OCI-LY3 (cell line): Measurements from ENCODE around the gene CBFA2T2.
"Not testable (repeated sequence)": the region's sequence is repeated elsewhere in the genome, so short reads cannot be mapped to it uniquely, and the experiment has no call there.

ENCODE experiments used
- H2AFZ ChIP-seq: fragments of 200-600, 300-600 bp; shearing (Covaris generic); 2 replicates; pipeline ENCODE4 v1.6.0; 2014; ENCODE audit warnings: antibody characterized with exemption, low read depth, low read length
- H3K27ac ChIP-seq: fragments of 200-600, 300-600 bp; sonication (generic); 2 replicates; pipeline ENCODE4 v1.5.1; 2014; ENCODE audit warnings: mild to moderate bottlenecking, low read length, moderate library complexity, mixed read lengths
- H3K27me3 ChIP-seq: fragments of 200-600, 300-600 bp; sonication (generic); 2 replicates; pipeline ENCODE4 v1.6.1; 2014; ENCODE audit warnings: low read depth, low read length, mixed read lengths
- H3K36me3 ChIP-seq: fragments of 200-600, 300-600 bp; sonication (generic); replicated peaks from 2 replicates; pipeline ENCODE3; 2014; ENCODE audit warnings: low read depth, low read length, mixed read lengths
- H3K4me1 ChIP-seq: fragments of 300-600, 200-600 bp; sonication (generic); 2 replicates; pipeline ENCODE4 v1.6.1; 2014; ENCODE audit warnings: low read length, mixed read lengths
- H3K4me2 ChIP-seq: fragments of 200-600, 300-600 bp; sonication (generic); 2 replicates; pipeline ENCODE4 v1.6.1; 2014; ENCODE audit warnings: low read length, mixed read lengths
- H3K4me3 ChIP-seq: fragments of 300-600, 200-600 bp; sonication (generic); 2 replicates; pipeline ENCODE4 v1.5.1; 2014; ENCODE audit warnings: antibody characterized with exemption, mild to moderate bottlenecking, low read length, moderate library complexity
- H3K79me2 ChIP-seq: fragments of 300-600, 200-600 bp; shearing (Covaris generic); 2 replicates; pipeline ENCODE4 v1.6.1; 2014; ENCODE audit warnings: mild to moderate bottlenecking, low read length, mixed read lengths
- H3K9ac ChIP-seq: fragments of 300-600, 200-600 bp; shearing (Covaris generic); 2 replicates; pipeline ENCODE4 v1.6.0; 2014; ENCODE audit warnings: mild to moderate bottlenecking, low read length, moderate library complexity
- H3K9me3 ChIP-seq: fragments of 200-600, 300-600 bp; shearing (Covaris generic); 2 replicates; pipeline ENCODE4 v1.6.1; 2014; ENCODE audit warnings: low read length, mixed read lengths; ENCODE audit not compliant: insufficient read depth
- H4K20me1 ChIP-seq: fragments of 200-600, 300-600 bp; sonication (generic); 2 replicates; pipeline ENCODE4 v1.6.1; 2016; ENCODE audit warnings: low read length, mixed read lengths; ENCODE audit not compliant: insufficient read depth
- CTCF ChIP-seq: fragments of 200-600, 300-600 bp; sonication (generic); IDR thresholded peaks from 2 replicates; pipeline ENCODE4 v1.5.1; 2014; ENCODE audit warnings: antibody characterized with exemption, low read length, low read depth
- EZH2phosphoT487 ChIP-seq: fragments of 200-600 bp; shearing (Covaris generic); IDR thresholded peaks from 2 replicates; pipeline ENCODE4 v1.6.1; 2018; ENCODE audit warnings: antibody characterized with exemption, mixed run types, low read depth

CBFA2T2 gene

GRCh38 chr20:33445881-33446625, 43.8 kb upstream of the CBFA2T2 start:
- no peaks in the 10 kb centered on the region for H3K79me2 ChIP-seq
- no peak overlapping the region for H3K9ac ChIP-seq
- peaks cover 10% of the 10 kb centered on the region; the same call in 1 of the 2 replicates for H3K27me3 ChIP-seq
- no peak overlapping the region for H2AFZ ChIP-seq
- H3K4me3 ChIP-seq = no peak overlapping the region
- no peak for TF ChIP-seq CTCF
- no peak for TF ChIP-seq EZH2phosphoT487
- H4K20me1 ChIP-seq = no peaks in the 10 kb centered on the region
- H3K9me3 ChIP-seq = no peaks in the 10 kb centered on the region
- peaks cover 20% of the 10 kb centered on the region for H3K4me1 ChIP-seq
- H3K4me2 ChIP-seq = no peak overlapping the region
- H3K27ac ChIP-seq = no peak overlapping the region
- H3K36me3 ChIP-seq = no peaks in the 10 kb centered on the region

DNA sequence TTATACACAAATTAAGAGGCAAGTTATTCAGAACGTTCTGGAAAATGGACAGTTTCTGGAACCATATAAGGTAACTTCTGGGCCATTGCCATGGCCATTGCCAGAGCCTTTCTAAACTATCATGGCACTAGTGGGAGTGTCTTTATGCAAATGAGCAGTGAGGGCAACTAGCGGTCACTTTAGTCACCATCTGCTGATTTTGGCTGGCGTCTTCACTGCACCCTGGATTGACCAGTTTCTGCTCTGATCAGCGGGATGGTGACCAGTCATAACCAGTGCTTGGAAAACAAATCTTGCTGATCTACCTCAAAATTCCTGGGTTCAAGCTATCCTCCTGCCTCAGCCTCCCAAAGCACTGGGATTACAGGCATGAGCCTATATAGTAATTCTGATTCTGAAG, 39.0 kb upstream of the CBFA2T2 start:
- Histone ChIP-seq H3K9me3 (no peaks in the 10 kb centered on the region), H2AFZ (no peak overlapping the region), H3K27ac (no peak overlapping the region), H4K20me1 (no peaks in the 10 kb centered on the region), H3K79me2 (no peaks in the 10 kb centered on the region), H3K36me3 (no peaks in the 10 kb centered on the region), H3K4me3 (no peak overlapping the region), H3K4me2 (no peak overlapping the region), H3K4me1 (no peaks in the 10 kb centered on the region), H3K9ac (no peak overlapping the region), H3K27me3 (no peaks in the 10 kb centered on the region)
- TF ChIP-seq EZH2phosphoT487 = no peak
- TF ChIP-seq CTCF = no peak

DNA sequence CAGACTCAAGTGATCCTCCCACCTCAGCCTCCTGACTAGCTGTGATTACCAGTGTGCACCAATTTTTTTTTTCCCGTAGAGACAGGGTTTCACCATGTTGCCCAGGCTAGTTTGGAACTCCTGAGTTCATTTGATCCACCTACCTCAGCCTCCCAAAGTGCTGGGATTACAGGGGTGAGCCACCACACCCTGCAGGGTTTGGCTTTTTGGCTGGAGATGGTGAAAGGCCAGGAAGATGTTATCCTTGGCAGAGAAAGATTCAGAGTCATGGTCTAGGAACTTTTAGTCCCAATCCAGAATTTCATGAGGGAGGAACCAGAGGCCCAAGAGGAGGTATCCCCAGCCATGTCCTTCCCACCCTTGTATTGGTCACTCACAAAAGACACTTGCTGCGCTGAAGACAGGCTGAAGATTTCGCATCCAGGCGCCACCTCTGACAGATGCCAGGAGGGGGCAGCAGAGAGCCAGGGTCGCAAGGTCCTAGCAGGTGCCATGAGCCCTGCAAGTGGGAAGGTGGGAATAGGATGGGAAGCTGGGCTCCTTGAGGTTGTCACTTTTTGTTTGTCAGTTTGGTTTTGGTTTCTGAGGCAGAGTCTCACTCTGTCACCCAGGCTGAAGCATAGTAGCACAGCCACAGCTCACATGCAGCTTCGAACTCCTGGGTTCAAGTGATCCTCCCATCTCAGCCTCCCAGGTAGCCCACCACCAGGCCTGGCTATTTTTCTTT, 32.8 kb upstream of the CBFA2T2 start:
- peak; percentile 98 for TF ChIP-seq CTCF
- not testable (repeated sequence) for H4K20me1 ChIP-seq, H3K4me2 ChIP-seq, H3K4me3 ChIP-seq, H3K79me2 ChIP-seq, H3K9me3 ChIP-seq, H3K27ac ChIP-seq, H3K27me3 ChIP-seq, H3K4me1 ChIP-seq, H3K9ac ChIP-seq, H3K36me3 ChIP-seq, H2AFZ ChIP-seq

DNA sequence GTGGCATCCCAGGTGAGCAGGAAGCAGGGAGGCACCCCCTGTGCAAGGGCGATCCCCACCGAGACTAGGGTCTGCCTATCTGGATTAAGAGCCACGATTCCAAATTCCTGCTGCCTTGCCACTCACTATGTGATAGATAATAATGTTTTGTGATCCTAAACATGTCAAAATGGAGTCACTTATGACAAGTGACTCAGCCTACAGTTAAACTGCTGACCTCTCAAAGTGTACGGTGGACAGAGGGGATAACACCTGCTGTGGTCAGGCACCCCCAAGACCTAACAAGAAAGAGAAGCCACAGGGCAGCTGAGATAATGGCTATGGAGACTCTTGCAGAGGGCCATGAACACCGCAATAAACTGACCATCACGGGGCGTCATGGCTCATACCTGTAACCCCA, 30.3 kb upstream of the CBFA2T2 start:
- Histone ChIP-seq H3K79me2 (no peaks in the 10 kb centered on the region), H4K20me1 (no peaks in the 10 kb centered on the region), H3K9ac (no peak overlapping the region), H3K4me1 (peaks cover 9% of the 10 kb centered on the region), H2AFZ (no peak overlapping the region), H3K9me3 (no peaks in the 10 kb centered on the region), H3K36me3 (no peaks in the 10 kb centered on the region), H3K4me3 (no peak overlapping the region), H3K27ac (no peak overlapping the region), H3K27me3 (no peaks in the 10 kb centered on the region), H3K4me2 (no peak overlapping the region)
- TF ChIP-seq CTCF (no peak), EZH2phosphoT487 (no peak)
